Activated CD8-positive, alpha-beta memory T cell treated with anti-CD3 and anti-CD28 coated beads for 48 hours (primary cell): ENCODE measurements around the gene RPTN.
"Not testable (repeated sequence)": the region's sequence is repeated elsewhere in the genome, so short reads cannot be mapped to it uniquely, and the experiment has no call there.

ENCODE experiments used
- DNase-seq, 3 experiments: peaks; one replicate each; pipeline ENCODE4 v3.0.0-alpha.2; 2020; ENCODE audit warnings: low read depth in 2 of 3, low spot score in 2 of 3

RPTN gene

DNA sequence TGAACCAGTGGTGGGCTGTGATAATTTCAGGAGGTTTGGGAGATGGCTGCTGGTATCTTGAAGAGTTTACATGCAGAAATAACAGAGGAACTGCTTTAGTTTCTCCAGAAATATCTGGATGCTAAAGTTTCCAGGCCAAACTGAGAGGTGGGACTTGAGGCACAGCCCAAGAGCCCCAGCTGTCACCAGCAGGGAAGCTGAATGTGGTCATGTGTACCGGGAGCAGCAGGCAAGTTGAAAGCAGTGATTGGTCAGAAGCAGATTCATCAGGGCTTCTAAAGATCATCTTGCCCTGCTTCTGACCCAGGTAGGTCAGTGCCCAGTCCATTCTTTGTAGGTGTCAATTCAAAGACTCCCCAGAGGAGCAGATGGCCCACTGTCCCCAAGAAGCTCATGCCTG, 7.9 kb upstream of the RPTN start:
- no peak for DNase-seq

DNA sequence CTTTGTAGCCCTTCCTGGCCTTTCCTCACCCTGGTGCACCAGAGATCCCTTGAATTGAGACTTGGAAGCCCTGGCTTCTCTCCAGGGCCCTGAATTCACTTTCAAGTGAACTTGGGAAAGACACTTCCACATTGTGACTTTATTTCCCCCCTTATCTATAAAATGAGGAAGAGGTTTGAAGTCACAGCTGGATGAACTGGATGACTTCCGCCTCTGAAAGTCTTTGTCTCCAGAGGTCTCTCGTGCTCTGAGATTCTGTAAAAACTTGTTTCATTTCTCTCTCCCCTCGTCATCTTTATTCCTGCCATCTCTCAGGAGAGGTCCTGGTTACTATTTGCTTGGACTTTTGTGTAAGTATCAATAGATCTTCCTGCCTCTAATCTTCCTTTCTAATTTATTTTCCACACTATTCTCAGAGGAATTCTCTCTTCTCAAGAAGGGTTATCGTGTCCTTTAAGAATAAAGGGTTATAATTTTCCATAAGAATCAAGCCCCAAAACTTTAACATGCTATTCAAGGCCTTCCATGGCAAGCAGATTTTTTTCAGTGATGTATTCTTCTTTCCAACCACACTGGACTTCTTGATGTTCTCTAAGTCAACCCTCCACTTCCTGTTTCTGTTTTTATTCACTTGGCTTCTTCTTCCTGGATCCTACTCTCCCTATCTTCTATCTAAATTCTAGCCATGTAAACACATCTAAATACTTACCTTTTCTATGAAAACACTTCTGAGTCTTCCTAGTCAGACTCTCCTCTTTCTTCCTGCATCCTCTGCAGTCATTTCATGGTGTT, 6.5 kb upstream of the RPTN start:
- DNase-seq, result no peak

DNA sequence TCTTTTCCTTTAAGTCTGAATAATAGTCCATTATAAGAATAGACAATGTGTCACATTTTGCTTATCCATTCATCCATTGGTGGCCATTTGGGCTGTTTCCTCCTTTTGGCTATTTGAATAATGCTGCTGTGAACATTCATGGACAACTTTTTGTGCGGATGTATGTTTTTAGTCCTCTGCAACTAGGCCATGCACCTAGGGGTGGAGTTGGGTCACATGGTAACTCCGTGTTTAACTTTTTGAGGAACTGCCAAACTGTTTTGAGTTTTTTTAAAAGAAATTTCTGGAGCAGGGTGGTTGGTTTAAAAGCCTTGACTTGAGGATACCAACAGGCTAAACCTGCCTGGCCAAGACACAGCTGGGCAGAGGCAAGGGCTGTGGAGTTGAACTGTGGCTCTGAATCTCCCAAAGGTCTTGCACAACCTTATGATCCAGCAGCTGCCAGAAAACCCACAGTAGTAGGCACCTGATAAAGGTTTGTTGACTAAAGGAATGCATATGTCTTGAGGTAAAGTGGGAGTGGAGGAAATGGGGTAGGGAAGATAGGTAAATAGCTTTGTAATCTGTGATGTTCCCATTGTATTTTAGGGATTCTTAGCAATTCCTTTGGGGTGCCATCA, 5.6 kb upstream of the RPTN start:
- no peak for DNase-seq

DNA sequence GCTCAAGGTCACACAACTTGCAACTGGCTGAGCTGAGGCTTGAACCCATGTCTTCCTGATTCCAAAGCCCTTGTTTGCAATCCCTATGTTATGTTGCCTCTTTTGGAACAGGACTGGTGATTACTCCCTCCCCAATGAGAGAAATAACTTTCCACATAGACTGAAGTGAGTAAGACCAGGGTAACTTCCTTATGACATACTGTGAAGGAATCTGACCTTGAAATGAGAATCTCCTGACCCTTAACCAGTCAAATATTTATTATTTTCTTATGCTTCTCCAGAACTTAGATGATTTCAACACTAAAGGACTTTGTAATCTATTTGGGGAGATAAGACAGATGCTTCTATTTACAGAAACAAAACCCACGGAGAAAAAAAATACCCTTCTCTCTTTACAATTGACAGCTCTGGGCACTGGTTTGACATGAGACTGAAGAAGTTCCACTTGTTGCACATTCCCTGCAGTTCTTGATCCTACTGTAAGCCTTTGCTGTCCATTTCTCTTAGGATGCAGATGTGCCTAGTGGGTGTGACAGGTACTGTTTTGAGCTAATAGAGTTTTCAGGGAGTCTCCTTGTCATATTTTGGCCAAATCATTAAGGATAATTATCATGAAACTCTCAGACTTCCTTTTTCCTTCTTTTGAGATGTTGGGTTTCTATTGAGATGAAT, 3.9 kb upstream of the RPTN start:
- no peak for DNase-seq

DNA sequence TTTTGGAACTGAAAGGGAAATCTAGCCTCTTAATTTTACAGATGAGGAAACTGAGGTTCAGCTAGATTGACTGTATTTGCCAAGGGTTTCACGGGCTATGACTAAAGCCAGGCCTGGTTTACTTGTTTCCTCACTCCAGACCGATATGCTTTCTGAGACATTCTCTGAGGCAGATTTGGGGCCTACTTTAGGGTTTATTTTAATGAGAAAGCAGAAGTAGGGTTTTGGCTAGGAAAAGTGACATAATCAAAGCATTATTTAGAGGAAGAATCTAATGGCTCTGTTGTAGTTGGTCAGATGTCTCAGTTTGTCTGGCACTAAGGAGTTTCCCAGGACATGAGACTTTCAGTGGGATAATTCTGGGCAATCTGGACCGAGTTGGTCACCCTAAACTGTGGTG, 1.5 kb upstream of the RPTN start:
- DNase-seq, result no peak

DNA sequence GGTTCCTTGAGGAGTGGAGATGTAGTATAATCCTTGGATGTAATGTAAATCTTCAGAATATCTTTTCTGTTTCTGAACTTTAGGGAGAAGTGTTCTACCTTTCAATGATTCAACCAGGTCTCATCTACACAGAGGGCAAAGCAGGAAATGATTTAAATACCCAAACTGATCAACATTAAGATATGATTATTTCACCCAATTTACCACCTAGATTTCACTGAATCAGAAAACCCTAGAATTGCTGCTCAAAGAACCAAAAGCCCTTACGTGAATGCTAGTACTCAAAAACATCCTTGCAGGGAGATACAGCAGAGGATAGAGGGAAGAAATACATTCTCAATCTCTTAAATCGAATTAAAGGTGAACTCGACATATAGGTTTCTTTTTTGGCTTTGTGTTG, 5.0 kb downstream of the RPTN start:
- DNase-seq, result no peak

DNA sequence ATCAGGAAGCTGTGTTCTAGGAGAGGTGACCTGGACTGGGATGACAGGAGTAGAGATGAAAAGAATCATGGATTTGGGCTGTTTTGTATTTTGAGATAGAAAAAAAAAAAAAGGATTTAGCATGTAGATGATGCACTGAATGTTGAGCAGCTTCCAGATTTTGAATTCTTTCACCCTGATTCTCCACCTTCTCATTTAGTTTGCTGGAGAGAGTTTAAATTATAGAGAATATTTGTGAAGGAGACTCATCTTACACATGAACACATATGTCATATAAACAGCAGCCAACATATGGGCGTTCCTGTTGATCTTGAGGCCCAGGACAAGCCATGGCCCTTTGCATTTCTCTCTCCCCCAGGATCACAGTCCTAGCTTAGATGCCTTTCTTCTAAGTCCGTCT, 7.4 kb downstream of the RPTN start:
- DNase-seq, result no peak

DNA sequence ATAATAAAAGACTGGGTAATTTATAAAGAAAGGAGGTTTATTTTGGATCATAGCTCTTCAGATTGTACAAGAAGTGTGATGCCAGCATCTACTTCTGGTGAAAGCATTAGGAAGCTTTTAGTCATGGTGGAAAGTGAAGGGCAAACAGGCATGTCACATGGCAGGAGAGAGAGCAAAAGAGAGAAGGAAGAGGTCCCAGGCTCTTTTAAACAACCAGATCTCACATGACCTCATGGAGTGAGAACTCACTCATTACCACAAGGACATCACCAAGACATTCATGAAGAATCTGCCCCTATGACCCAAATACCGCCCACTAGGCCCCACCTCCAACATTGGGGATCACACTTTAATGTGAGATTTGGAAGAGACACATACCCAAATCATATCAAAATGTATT, 10.0 kb downstream of the RPTN start:
- DNase-seq, result no peak

DNA sequence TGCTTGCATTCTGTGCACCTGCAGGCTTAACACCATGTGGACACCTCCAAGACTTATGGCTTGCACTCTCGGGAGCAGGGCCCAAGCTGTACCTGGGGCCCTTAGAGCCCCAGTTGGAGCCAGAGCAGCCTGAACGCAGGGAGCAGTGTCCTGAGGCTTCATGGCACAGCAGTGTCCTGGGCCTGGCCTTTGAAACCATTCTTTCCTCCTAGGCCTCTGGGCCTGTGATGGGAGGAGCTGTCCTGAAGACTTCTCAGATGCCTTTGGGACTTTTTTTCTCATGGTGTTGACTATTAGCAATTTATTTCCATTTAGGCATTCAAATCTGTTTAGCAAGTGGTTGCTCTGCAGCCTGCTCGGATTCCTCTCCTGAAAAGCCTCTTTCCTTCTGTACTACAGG, 11.0 kb downstream of the RPTN start:
- DNase-seq, result no peak

DNA sequence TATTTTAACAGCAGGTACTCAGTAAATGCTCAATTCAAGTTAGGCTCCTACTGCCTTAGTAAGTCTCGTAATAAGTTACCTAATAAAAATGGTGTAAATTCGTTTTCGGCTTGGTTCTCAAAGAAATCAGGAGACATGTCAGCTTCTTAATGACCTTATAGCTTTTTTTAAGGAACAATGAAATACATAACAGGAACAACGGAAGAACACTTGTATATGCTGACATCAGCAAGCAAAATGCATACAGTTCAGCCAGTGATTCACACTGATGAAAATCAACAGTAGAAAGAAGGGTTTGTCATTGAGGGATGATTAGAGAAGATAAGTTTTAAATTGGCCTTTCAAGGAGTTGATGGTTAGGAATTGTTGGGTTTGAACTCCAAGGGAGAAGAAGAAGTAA, 13.3 kb downstream of the RPTN start:
- no peak for DNase-seq

DNA sequence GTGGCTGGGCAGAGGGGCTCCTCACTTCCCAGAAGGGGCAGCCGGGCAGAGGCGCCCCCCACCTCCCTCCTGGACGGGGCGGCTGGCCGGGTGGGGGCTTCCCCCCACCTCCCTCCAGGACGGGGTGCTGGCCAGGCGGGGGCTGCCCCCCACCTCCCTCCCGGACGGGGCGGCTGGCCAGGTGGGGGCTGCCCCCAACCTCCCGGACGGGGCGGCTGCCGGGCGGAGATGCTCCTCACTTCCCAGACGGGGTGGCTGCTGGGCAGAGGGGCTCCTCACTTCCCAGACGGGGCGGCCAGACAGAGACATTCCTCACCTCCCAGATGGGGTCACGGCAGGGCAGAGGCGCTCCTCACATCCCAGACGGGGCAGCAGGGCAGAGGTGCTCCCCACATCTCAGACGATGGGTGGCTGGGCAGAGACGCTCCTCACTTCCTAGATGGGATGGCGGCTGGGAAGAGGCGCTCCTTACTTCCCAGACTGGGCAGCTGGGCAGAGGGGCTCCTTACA, 14.3 kb downstream of the RPTN start:
- DNase-seq, result not testable (repeated sequence)

DNA sequence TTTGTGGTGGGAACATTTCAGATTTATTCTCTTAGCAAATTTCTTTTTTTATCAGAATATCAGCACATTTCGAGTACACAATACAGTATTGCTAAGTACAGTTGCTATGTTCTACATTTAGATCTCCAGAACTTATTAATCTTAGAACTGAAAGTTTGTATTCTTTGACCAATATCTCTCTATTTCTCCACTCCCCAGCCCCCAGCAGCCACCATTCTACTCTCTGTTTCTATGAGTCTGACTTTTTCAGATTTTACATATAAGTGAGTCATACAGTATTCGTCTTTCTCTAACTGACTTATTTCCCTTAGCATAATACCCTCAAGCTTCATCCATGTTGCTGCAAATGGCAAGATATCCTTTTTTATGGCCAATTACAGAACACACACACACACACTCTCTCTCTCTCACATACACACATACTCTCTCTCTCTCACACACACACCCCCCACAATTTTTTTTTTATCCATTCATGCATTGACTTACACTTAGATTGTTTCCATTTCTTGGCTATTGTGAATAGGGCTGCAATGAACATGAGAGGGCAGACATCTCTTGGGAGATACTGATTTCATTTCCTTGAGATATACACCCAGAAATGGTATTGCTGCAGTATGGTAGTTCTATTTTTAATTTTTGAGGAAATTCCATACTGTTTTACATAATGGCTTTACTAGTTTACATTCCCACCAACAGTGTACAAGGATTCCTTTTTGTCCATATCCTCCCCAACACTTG, 15.7 kb downstream of the RPTN start:
- no peak for DNase-seq

DNA sequence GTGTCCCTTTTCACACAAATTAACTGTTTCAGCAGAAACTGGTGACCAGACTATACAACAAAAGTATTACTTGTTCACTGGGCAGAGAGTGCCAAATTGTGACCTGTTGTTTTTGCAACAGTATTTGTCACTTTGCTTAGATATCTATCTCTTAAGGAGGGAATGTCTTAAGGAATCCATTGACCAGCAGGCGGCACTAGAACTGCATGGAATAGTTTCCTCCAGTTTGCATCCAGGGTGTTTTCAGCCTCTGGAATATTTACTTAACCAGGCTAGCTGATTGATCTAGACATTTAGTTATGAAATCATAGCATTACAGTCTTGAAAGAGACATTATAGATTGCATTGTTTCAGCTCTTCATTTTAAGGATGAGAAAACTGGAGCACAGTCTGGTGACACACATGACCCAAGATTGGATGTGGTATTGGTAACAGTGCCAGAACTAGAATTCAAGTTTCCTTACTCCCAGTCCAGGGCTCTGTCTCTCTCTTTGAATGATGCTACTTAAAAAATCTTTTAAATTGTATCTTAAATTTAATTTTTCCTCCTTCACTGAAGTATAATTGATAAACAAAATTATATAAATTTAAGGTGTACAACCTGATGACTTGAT, 16.9 kb downstream of the RPTN start:
- DNase-seq, result no peak

DNA sequence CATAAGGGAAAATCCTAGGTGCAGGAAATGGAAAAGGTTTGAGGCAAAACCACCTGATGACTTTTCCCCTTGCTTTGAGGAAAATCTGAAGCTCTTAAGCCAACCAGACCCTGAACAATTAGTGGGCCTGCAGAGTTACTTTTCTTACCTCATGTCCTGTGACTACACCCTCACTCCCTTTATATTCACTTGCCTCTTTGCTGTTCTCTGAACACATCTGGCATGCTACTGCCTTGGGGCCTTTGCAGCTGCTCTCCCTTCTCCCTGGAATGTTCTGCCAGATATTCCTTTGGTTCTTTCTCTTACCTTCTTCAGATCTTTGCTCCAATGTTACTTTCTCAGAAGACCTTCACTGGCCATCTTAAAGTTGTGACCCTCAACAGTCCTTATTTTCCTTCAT, 21.8 kb downstream of the RPTN start:
- no peak for DNase-seq

DNA sequence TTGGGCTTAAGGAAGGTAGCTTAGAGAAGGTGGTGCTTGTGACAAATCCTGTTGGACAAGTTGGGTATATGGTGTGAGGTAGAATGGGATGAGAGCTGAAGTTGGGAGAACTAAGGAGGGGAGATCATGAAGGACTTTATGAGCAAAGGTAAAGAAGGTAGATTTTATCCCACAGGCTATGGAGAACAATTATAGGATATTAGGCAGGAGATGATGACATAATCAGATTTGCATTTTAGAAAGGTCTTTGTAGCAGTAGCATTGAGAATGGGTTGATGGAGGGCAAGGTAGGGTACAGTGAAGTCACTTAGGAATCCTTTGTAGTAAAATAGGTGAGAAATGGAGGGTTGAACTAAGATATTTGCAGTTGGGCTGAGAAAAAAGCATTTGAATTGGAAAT, 28.8 kb downstream of the RPTN start:
- no peak for DNase-seq

DNA sequence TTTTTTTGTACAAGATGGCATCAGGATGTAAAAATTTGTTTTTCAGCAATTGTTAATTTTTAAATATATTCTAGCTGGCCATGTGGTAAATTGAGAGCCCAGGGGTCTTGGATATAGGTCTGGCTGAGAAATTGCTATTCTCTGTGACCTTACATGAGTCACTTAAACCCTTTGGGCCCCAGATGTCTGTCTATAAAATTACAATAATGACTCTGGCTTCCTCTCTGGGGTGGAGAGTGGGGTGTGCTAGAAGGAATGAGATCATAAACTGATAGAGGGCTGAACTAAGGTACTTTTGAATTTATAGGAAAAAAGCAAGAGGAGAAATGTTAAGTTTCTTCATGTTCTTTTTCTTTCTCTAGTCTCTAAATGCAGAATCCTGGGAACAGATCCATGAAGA, 31.4 kb downstream of the RPTN start:
- no peak for DNase-seq

DNA sequence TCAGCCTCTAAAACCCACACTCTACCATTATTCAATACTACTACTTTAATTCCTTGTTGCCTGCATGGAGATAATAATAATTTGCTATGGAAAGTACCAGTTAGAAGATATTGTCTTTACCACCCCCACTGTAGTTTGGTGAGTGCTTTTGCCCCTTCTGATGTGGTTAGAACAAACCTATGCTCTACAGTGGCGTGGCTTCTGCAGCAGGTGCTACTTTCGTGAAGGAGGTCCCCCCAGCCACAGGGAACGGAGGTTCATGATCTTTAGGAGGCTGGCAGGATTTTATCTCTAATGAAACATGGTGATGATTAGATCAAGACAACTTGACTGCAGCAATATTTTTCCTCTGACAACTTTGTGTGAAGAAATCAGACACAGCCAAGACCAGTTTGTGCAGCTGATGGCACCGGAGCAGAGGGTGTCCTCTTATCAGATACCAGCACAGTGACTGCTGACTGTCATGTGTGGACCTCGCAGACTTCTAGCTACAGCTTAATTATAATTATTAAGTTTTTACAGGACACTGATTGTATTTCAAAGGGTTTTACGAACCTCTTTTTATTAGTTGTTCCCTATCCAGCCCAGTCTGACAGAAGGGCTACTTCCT, 33.1 kb downstream of the RPTN start:
- DNase-seq, result no peak

DNA sequence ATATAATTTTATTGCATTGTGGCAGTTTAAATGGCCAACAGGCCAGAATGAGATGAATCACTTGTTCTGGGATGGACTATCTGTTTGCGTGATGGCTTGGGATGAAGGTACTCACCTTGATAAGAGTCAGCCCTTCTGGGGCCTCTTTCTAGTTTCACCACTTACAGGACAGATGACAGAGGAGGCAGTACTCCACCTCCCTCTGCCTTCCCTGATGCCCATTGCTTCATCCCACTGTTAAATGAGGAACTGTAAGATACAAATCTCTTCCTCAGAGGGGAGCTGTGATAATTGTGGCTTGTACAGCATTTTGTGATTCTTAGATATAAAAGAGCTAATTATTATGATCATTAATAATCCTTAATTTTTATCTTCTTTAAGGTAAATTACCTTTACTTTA, 40.1 kb downstream of the RPTN start:
- DNase-seq, result no peak

DNA sequence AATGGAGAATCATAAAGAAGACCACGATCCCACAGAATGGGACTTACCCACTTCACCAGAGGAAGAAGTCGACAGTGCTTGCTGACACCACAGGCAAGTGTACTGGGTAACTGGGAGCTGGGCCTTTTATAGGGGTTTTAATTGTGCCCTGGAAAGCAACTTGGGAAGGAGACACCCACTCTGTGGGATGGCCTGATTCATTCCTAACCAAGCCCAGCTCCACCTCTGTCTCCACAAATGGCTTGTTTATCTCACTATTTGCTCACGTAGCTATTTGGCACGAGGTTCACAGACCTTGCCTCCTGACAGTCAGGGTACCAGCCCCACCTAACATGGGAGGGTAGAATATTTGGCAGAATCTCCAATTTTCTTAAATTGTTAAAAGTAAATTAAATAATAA, 43.7 kb downstream of the RPTN start, which contains the start of gene TCHH:
Gene TCHH, minus strand, starts transcription at position 101 of the 400 bp plus-strand sequence. CDS start 1,364 bp downstream, outside the sequence.
- DNase-seq, result no peak

DNA sequence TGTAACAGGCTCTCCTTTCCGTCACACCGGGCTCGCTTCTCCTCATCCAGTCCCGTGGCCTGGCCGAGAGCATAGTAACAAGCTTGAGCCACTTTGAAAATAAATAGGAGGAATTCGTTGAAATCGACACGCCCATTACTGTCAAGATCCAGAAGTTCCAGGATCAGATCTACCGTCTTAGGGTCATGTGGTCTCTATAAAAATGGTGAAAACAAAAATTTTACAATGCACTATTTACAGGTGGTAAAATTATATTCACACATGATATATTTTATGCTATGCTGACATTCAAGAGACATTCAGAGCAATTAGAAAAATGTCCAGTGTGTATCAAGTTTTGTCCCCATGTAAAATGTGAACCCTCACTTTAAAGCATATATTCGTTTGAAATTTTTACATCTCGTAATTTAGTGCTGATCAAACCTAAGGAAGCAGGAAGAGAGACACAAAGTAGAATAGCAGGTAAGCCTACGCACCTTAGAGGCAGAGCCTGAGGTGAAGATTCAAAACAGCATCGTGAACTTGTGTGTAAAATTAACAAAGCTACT, 46.1 kb downstream of the RPTN start:
- DNase-seq, result no peak
